Large intestine (tissue), 3 donors: Measurements from ENCODE around the gene GREB1. TPM values are rescaled to one million over a fixed set of nuclear protein-coding genes. Genes with fewer than 3 reads are reported as not detected.

Experiments used
- DNase-seq, 2 donors: peaks; one replicate each; pipeline versions ENCODE4 v3.0.0 to v3.0.0-alpha.2; 2013
- H3K27ac ChIP-seq: one replicate; pipeline ENCODE4 v1.5.1; 2013; ENCODE audit warnings: low read length
- H3K27me3 ChIP-seq: 2 replicates; pipeline ENCODE4 v1.6.1; 2013; ENCODE audit warnings: low read length; ENCODE audit not compliant: control insufficient read depth, insufficient read depth
- H3K36me3 ChIP-seq: 2 replicates; pipeline ENCODE4 v1.6.1; 2013; ENCODE audit warnings: low read length; ENCODE audit not compliant: control insufficient read depth, insufficient read depth
- H3K4me1 ChIP-seq: one replicate; pipeline ENCODE4 v1.6.1; 2013; ENCODE audit warnings: low read length; ENCODE audit not compliant: control insufficient read depth, insufficient read depth
- H3K4me3 ChIP-seq: one replicate; pipeline ENCODE4 v1.5.1; 2013; ENCODE audit warnings: low read length
- H3K9me3 ChIP-seq: one replicate; pipeline ENCODE4 v1.6.1; 2013; ENCODE audit warnings: mild to moderate bottlenecking, low read depth, low read length, moderate library complexity; ENCODE audit not compliant: control insufficient read depth
- WGBS: methylation state at CpG from one replicate; pipeline ENCODE4 v1.1.5; 2013; ENCODE audit warnings: low lambda C conversion rate; ENCODE audit not compliant: insufficient coverage; 5-methylcytosine and 5-hydroxymethylcytosine counted together
- polyA plus RNA-seq: library from polyadenylated mRNA; unstranded; fragments of 120-200 nt; gene quantifications from one replicate; pipeline ENCODE4 v1.2.1, GENCODE V29; 2013

GREB1 gene
- polyA plus RNA-seq, 1 donor: 2.6 TPM

- no peaks in the 10 kb centered on the region for H3K4me1 ChIP-seq
- H3K9me3 ChIP-seq: no peaks in the 10 kb centered on the region
- no peak for DNase-seq
- no CpG with 5 or more reads among the region's 7 CpGs for WGBS
- H3K36me3 ChIP-seq: no peaks in the 10 kb centered on the region
- H3K27ac ChIP-seq: no peak overlapping the region
- H3K27me3 ChIP-seq: peaks cover 10% of the 10 kb centered on the region
- no peak overlapping the region for H3K4me3 ChIP-seq
Measured at GRCh38 chr2:11559786-11560155, 25.9 kb downstream of the GREB1 start.

- Histone ChIP-seq H3K4me3 (no peak overlapping the region), H3K9me3 (no peaks in the 10 kb centered on the region), H3K27me3 (peaks cover 10% of the 10 kb centered on the region), H3K27ac (no peak overlapping the region), H3K36me3 (no peaks in the 10 kb centered on the region), H3K4me1 (no peaks in the 10 kb centered on the region)
- no peak for DNase-seq
- no CpG with 5 or more reads among the region's 3 CpGs for WGBS
Measured at GRCh38 chr2:11560806-11561205, 27.0 kb downstream of the GREB1 start.

- Histone ChIP-seq H3K27me3 (peaks cover 10% of the 10 kb centered on the region), H3K4me3 (no peak overlapping the region), H3K36me3 (no peaks in the 10 kb centered on the region), H3K4me1 (no peaks in the 10 kb centered on the region), H3K9me3 (no peaks in the 10 kb centered on the region), H3K27ac (no peak overlapping the region)
- WGBS: 90% methylated on average over 2 of the region's 10 CpGs
- DNase-seq: no peak
Measured at GRCh38 chr2:11562011-11562410, 28.2 kb downstream of the GREB1 start.

GRCh38 chr2:11562476-11562875 is 28.6 kb downstream of the GREB1 start:
- Histone ChIP-seq H3K27ac (no peak overlapping the region), H3K4me3 (no peak overlapping the region), H3K9me3 (no peaks in the 10 kb centered on the region), H3K27me3 (peaks cover 8% of the 10 kb centered on the region), H3K4me1 (no peaks in the 10 kb centered on the region), H3K36me3 (no peaks in the 10 kb centered on the region)
- WGBS: no CpG with 5 or more reads among the region's 5 CpGs
- no peak for DNase-seq

GRCh38 chr2:11563784-11564666 is 30.2 kb downstream of the GREB1 start:
- WGBS: 100% methylated on average over 1 of the region's 8 CpGs
- no peak for DNase-seq
- Histone ChIP-seq H3K4me3 (no peak overlapping the region), H3K4me1 (no peaks in the 10 kb centered on the region), H3K27me3 (peaks cover 6% of the 10 kb centered on the region), H3K36me3 (no peaks in the 10 kb centered on the region), H3K9me3 (no peaks in the 10 kb centered on the region), H3K27ac (no peak overlapping the region)

DNA sequence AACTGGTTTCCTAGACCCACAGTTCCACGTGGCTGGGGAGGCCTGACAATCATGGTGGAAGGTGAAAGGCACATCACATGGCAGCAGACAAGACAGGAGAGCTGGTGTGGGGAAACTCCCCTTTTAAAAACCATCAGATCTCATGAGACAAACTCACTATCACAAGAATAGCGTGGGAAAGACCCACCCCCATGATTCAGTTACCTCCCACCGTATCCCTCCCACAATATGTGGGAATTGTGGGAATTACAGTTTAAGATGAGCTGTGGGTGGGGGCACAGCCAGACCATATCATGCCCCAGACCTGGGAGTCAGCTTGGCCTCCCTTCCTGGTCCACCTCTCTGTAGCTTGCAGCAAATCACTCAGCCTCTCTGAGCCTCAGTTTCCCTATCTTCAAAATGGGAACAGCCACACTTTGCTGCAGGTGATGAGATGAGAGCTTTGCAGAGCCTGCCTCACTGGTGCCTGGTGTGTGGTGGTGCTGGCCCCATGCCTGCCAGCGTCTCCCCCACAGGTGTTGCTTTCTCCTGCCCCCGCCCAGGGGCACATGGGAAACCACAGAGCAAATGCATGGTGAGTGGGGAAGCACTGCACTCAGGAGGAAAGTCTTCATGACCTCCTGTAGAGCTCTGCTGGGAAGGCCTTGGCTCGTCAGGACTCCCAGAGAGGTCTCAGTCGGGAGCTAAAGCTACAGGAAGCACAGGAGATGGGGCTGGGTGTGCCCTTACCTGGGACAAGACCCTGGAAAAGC is 31.1 kb downstream of the GREB1 start:
- WGBS: no CpG with 5 or more reads among the region's 7 CpGs

GRCh38 chr2:11566383-11566782 is 32.5 kb downstream of the GREB1 start:
- H3K36me3 ChIP-seq: no peaks in the 10 kb centered on the region
- no peak for DNase-seq
- no peak overlapping the region for H3K27ac ChIP-seq
- H3K27me3 ChIP-seq: no peaks in the 10 kb centered on the region
- H3K9me3 ChIP-seq: no peaks in the 10 kb centered on the region
- no CpG with 5 or more reads among the region's 14 CpGs for WGBS
- no peak overlapping the region for H3K4me3 ChIP-seq
- no peaks in the 10 kb centered on the region for H3K4me1 ChIP-seq

More for the DNA sequence above, 31.1 kb downstream of the GREB1 start:
- no peaks in the 10 kb centered on the region for H3K4me1 ChIP-seq
- no peak for DNase-seq
- no peaks in the 10 kb centered on the region for H3K9me3 ChIP-seq
- no peaks in the 10 kb centered on the region for H3K27me3 ChIP-seq
- H3K36me3 ChIP-seq: no peaks in the 10 kb centered on the region
- H3K27ac ChIP-seq: no peak overlapping the region
- no peak overlapping the region for H3K4me3 ChIP-seq

DNA sequence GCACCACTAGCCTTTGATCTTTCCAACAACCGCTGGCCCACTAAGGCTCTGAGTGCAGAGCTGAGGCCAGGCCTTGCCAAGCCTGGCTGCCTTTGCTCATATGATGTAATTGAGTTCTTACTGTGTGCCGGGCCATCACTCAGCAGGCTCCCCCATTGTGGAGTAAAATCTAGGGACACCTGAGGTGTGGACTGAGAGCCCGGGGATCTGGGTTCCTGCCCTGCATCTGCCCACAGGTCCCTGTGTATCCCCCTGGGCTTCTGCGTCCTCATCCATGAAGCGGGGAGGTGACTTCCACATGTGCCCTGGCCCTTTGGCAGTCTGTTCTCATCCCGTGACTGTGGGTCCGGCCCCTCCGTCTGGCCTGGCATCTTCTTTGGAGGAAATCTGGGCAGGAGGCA is 33.8 kb downstream of the GREB1 start:
- H3K27ac ChIP-seq: no peak overlapping the region
- H3K4me1 ChIP-seq: no peaks in the 10 kb centered on the region
- no peak for DNase-seq
- no CpG with 5 or more reads among the region's 8 CpGs for WGBS
- no peak overlapping the region for H3K4me3 ChIP-seq
- no peaks in the 10 kb centered on the region for H3K27me3 ChIP-seq
- no peaks in the 10 kb centered on the region for H3K9me3 ChIP-seq
- H3K36me3 ChIP-seq: no peaks in the 10 kb centered on the region

GRCh38 chr2:11568436-11568835 is 34.6 kb downstream of the GREB1 start:
- Histone ChIP-seq H3K27ac (no peak overlapping the region), H3K27me3 (no peaks in the 10 kb centered on the region), H3K4me3 (no peak overlapping the region), H3K4me1 (no peaks in the 10 kb centered on the region), H3K9me3 (no peaks in the 10 kb centered on the region), H3K36me3 (no peaks in the 10 kb centered on the region)
- WGBS: no CpG with 5 or more reads among the region's 10 CpGs
- no peak for DNase-seq

DNA sequence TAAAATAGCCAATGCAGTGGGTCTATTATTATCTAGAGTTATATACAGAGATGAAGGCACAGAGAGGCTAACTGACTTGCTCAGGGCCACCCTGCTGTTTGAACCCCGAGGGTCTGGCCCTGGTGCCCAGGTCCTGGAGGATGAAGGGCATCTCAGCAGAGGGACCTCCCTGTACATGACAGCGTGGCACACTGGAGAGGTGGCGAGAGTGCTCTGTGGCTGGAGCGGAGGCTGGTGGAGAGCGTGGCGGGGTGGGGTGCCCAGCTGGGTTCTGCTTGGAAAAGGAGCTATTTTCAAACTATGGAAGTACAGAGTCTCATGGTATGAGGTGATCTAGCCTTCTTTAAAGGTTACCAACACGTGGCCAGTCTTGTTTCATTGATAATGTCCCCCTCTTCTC is 35.8 kb downstream of the GREB1 start:
- DNase-seq: no peak
- no peaks in the 10 kb centered on the region for H3K27me3 ChIP-seq
- H3K4me3 ChIP-seq: no peak overlapping the region
- no peak overlapping the region for H3K27ac ChIP-seq
- H3K4me1 ChIP-seq: no peaks in the 10 kb centered on the region
- WGBS: no CpG with 5 or more reads among the region's 7 CpGs
- H3K36me3 ChIP-seq: no peaks in the 10 kb centered on the region
- H3K9me3 ChIP-seq: no peaks in the 10 kb centered on the region
